Activated CD8-positive, alpha-beta T cell treated with anti-CD3 and anti-CD28 coated beads, Interleukin-2, amount 10 ng/mL, durations not matched to agents 7 days and 5 days (primary cell): Measurements from ENCODE around the gene MAGOHB. TPM values are rescaled to one million over a fixed set of nuclear protein-coding genes. Genes with fewer than 3 reads are reported as not detected.

ENCODE experiments used
- ATAC-seq: fragments of 150-1000 bp; cut with Tn5 transposase; one replicate; pipeline ENCODE4 v1.10.0; 2021; ENCODE audit warnings: moderate library complexity
- CTCF ChIA-PET: fragments of 350-600 bp; sonication (Branson Sonifier 250); formaldehyde crosslinking; loops from one replicate; lab custom pipeline; 2021; ENCODE audit warnings: antibody characterized with exemption; lab: Charles Lee
- POLR2A ChIA-PET: fragments of 350-600 bp; sonication (Branson Sonifier 250); formaldehyde crosslinking; loops from one replicate; lab custom pipeline; 2021; ENCODE audit warnings: antibody characterized with exemption; lab: Charles Lee
- DNase-seq: peaks from one replicate; pipeline ENCODE4 v3.0.0-alpha.2; 2020
- H3K27ac Mint-ChIP-seq: one replicate; pipeline ENCODE4 v1.8.0; 2021; ENCODE audit warnings: mild to moderate bottlenecking, mixed read lengths
- H3K27me3 Mint-ChIP-seq: one replicate; pipeline ENCODE4 v1.8.0; 2021; ENCODE audit warnings: low read depth, mixed read lengths
- H3K36me3 Mint-ChIP-seq: one replicate; pipeline ENCODE4 v1.8.0; 2021; ENCODE audit warnings: low read depth, mixed read lengths
- H3K4me1 Mint-ChIP-seq: one replicate; pipeline ENCODE4 v1.8.0; 2021; ENCODE audit warnings: low read depth, mixed read lengths
- H3K4me3 Mint-ChIP-seq: one replicate; pipeline ENCODE4 v1.8.0; 2021; ENCODE audit warnings: mild to moderate bottlenecking, mixed read lengths
- H3K9me3 Mint-ChIP-seq: one replicate; pipeline ENCODE4 v1.8.0; 2022; ENCODE audit warnings: mixed read lengths; ENCODE audit not compliant: insufficient read depth
- total RNA-seq, 2 experiments: library from RNA; stranded (reverse); gene quantifications; one replicate each; pipeline ENCODE4 v1.2.3, GENCODE V29; 2021

MAGOHB gene
- total RNA-seq, 2 experiments from 2014 or later, result 73.9 to 76.9 TPM

DNA sequence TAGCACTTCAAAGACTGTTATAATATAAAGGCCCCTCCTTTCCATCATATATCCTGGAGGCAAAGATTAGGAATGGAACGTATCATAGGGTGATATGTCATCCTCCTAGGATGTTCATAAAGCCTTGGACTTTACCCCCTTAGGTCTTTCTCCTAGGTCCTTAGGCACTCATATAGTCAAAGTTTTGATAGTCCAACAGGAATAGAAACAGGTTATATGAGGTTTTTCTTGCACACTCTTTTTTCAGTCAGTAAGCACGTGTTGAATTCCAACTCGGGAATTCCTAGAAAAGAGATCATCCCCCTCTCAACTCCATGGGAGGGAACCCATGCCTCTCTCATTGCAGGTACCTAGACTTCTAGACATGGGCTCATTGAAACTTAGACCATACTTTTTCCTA lies 20.1 kb upstream of the MAGOHB start:
- CTCF ChIA-PET, result interaction anchor here (1.8 kb wide), 1 partner anchor 17 kb away, joined by 3 read pairs; no protein-coding TSS in a partner anchor
- Mint-ChIP-seq H3K4me1 (no peaks in the 10 kb centered on the region), H3K4me3 (no peak overlapping the region), H3K27ac (no peak overlapping the region), H3K27me3 (peaks cover 2% of the 10 kb centered on the region), H3K36me3 (peaks cover 8% of the 10 kb centered on the region), H3K9me3 (no peaks in the 10 kb centered on the region)
- ATAC-seq (no peak), DNase-seq (no peak)
- POLR2A ChIA-PET, result interaction anchor here (0.6 kb wide), 1 partner anchor 23 kb away, joined by 3 read pairs; no protein-coding TSS in a partner anchor

GRCh38 chr12:10632226-10632625 lies 18.8 kb upstream of the MAGOHB start:
- Mint-ChIP-seq H3K4me1 (no peaks in the 10 kb centered on the region), H3K27ac (no peak overlapping the region), H3K36me3 (peaks cover 8% of the 10 kb centered on the region), H3K4me3 (no peak overlapping the region), H3K27me3 (peaks cover 2% of the 10 kb centered on the region), H3K9me3 (no peaks in the 10 kb centered on the region)
- ATAC-seq, result no peak
- no peak for DNase-seq
- ChIA-PET CTCF (interaction anchor here (0.8 kb wide), 1 partner anchor 28 kb away, joined by 3 read pairs; no protein-coding TSS in a partner anchor), POLR2A (no interaction called here)

- POLR2A ChIA-PET, result interaction anchor here (1.1 kb wide), 1 partner anchor 12 kb away, joined by 3 read pairs; the partner anchor contains the start of gene MAGOHB
- peaks cover 23% of the 10 kb centered on the region for H3K36me3 Mint-ChIP-seq
- no peaks in the 10 kb centered on the region for H3K27me3 Mint-ChIP-seq
- ATAC-seq, result no peak
- no peak overlapping the region for H3K4me3 Mint-ChIP-seq
- no peaks in the 10 kb centered on the region for H3K4me1 Mint-ChIP-seq
- no peak for DNase-seq
- CTCF ChIA-PET, result no interaction called here
- no peaks in the 10 kb centered on the region for H3K9me3 Mint-ChIP-seq
- no peak overlapping the region for H3K27ac Mint-ChIP-seq
These were observed 11.2 kb upstream of the MAGOHB start for GRCh38 chr12:10624605-10625004.

DNA sequence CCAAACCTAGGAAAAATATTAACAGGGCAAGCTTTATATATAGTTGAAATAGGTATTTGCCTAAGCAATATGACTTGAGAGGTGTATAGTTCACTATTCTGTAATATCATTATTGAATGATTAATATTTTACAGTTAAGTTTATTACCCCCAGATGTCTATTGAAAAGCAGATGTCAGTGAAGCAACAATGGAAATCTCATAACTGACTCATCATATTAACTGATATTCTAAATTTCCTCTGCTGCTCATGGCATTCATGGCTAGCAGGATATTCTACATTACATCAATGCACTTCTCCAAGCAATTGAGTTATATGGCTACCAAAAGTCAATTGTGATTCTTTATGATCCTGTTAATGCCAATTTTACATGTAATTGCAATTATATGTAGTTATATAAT lies 9.7 kb upstream of the MAGOHB start:
- CTCF ChIA-PET, result no interaction called here
- POLR2A ChIA-PET, result no interaction called here
- ATAC-seq, result no peak
- Mint-ChIP-seq H3K36me3 (peaks cover 23% of the 10 kb centered on the region), H3K27ac (no peak overlapping the region), H3K4me1 (no peaks in the 10 kb centered on the region), H3K4me3 (no peak overlapping the region), H3K27me3 (no peaks in the 10 kb centered on the region), H3K9me3 (no peaks in the 10 kb centered on the region)
- DNase-seq, result no peak

DNA sequence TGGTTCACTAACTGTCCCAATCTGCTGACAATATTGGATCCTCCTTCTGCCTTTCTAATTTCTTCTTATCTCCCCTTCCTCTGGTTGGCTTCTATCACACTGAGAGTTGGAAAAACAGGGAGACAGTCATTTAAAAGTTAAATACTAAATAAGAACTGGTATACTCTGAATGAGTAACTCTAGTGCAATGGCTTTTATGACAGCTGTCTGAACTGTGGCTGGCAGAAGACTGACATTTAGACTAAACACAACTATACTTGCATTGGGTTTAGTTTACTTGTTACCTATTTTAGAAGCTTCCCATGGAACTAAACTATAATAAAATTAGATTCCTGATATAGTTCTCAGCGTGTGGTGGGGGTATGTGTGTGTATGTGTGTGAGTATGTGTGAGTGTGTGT lies 7.9 kb upstream of the MAGOHB start:
- ATAC-seq (no peak), DNase-seq (no peak)
- POLR2A ChIA-PET, result no interaction called here
- no peak overlapping the region for H3K4me3 Mint-ChIP-seq
- H3K36me3 Mint-ChIP-seq, result peaks cover 20% of the 10 kb centered on the region
- CTCF ChIA-PET, result interaction anchor here (1.0 kb wide), 1 partner anchor 129 kb away, joined by 3 read pairs; no protein-coding TSS in a partner anchor
- H3K9me3 Mint-ChIP-seq, result no peaks in the 10 kb centered on the region
- H3K27me3 Mint-ChIP-seq, result no peaks in the 10 kb centered on the region
- H3K27ac Mint-ChIP-seq, result no peak overlapping the region
- no peaks in the 10 kb centered on the region for H3K4me1 Mint-ChIP-seq

GRCh38 chr12:10620078-10620779 lies 6.8 kb upstream of the MAGOHB start:
- POLR2A ChIA-PET, result no interaction called here
- no peak for ATAC-seq
- H3K4me3 Mint-ChIP-seq, result no peak overlapping the region
- no peak overlapping the region for H3K27ac Mint-ChIP-seq
- no peaks in the 10 kb centered on the region for H3K27me3 Mint-ChIP-seq
- no peak for DNase-seq
- peaks cover 1% of the 10 kb centered on the region for H3K4me1 Mint-ChIP-seq
- H3K36me3 Mint-ChIP-seq, result peaks cover 16% of the 10 kb centered on the region
- CTCF ChIA-PET, result interaction anchor here (1.0 kb wide), 1 partner anchor 130 kb away, joined by 3 read pairs; no protein-coding TSS in a partner anchor
- no peaks in the 10 kb centered on the region for H3K9me3 Mint-ChIP-seq

GRCh38 chr12:10618338-10618987 lies 5.1 kb upstream of the MAGOHB start:
- H3K4me1 Mint-ChIP-seq, result peaks cover 8% of the 10 kb centered on the region
- ATAC-seq (no peak), DNase-seq (no peak)
- H3K27me3 Mint-ChIP-seq, result no peaks in the 10 kb centered on the region
- ChIA-PET POLR2A (no interaction called here), CTCF (no interaction called here)
- H3K27ac Mint-ChIP-seq, result no peak overlapping the region
- no peaks in the 10 kb centered on the region for H3K9me3 Mint-ChIP-seq
- no peak overlapping the region for H3K4me3 Mint-ChIP-seq
- H3K36me3 Mint-ChIP-seq, result peaks cover 12% of the 10 kb centered on the region

DNA sequence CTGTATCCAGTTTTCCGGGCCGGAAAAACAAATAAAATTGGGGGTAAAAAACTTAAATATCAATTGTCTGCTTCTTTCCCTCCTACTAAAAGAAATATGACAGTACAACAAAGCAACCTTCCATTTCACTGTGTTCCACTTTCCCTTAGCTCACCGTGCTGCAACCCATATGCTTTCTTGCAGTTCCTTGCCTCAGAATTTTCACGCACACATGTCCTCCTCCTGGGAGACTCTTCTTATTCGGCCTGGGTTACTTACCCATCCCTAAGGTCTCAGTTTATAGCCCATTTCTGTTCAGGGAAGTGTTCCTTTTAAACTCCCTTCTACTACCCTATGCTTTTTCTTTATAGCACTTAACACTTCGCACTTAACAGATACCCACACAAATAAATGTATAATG lies 4.5 kb upstream of the MAGOHB start:
- no peak for ATAC-seq
- Mint-ChIP-seq H3K27ac (no peak overlapping the region), H3K9me3 (no peaks in the 10 kb centered on the region), H3K36me3 (peaks cover 17% of the 10 kb centered on the region), H3K4me3 (no peak overlapping the region), H3K27me3 (no peaks in the 10 kb centered on the region), H3K4me1 (peaks cover 8% of the 10 kb centered on the region)
- DNase-seq, result no peak
- ChIA-PET POLR2A (no interaction called here), CTCF (no interaction called here)

- H3K9me3 Mint-ChIP-seq, result no peaks in the 10 kb centered on the region
- ChIA-PET CTCF (interaction anchor here (3.2 kb wide), 1 partner anchor 134 kb away, joined by 15 read pairs; no protein-coding TSS in a partner anchor), POLR2A (no interaction called here)
- H3K27me3 Mint-ChIP-seq, result no peaks in the 10 kb centered on the region
- peaks cover 30% of the 10 kb centered on the region for H3K36me3 Mint-ChIP-seq
- H3K4me1 Mint-ChIP-seq, result peaks cover 29% of the 10 kb centered on the region
- peak overlapping the region; percentile 20 for H3K27ac Mint-ChIP-seq
- ATAC-seq (no peak), DNase-seq (no peak)
- H3K4me3 Mint-ChIP-seq, result no peak overlapping the region
These were observed 2.1 kb upstream of the MAGOHB start for GRCh38 chr12:10615532-10615931.

DNA sequence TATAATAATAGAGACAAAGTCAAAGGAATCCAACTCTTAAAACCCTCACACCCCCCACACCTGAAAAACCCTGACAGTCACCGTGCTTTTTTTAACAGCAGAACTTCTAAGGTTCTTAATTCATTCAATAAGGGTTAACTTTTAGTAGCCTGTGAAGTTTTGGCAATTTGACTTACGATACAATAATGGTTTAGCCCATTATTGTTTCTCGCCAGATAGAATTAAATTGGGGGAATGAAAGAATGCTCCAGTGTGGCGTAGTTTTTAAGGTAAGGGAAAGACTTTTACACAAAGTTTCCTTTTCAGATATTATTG lies 604 bp upstream of the MAGOHB start:
- Mint-ChIP-seq H3K9me3 (no peaks in the 10 kb centered on the region), H3K36me3 (peaks cover 36% of the 10 kb centered on the region), H3K4me1 (peaks cover 38% of the 10 kb centered on the region), H3K4me3 (peak overlapping the region; percentile 99), H3K27me3 (no peaks in the 10 kb centered on the region), H3K27ac (peak overlapping the region; percentile 100)
- ATAC-seq (no peak), DNase-seq (no peak)
- ChIA-PET CTCF (interaction anchor here (1.2 to 3.2 kb wide), 2 partner anchors 136 to 248 kb away, joined by 3 to 15 read pairs; no protein-coding TSS in a partner anchor), POLR2A (interaction anchor here (0.6 to 2.2 kb wide), 12 partner anchors 12 to 932 kb away, joined by 3 to 10 read pairs (median 6); partner anchors contain the start of genes SMIM10L1 and YBX3)

DNA sequence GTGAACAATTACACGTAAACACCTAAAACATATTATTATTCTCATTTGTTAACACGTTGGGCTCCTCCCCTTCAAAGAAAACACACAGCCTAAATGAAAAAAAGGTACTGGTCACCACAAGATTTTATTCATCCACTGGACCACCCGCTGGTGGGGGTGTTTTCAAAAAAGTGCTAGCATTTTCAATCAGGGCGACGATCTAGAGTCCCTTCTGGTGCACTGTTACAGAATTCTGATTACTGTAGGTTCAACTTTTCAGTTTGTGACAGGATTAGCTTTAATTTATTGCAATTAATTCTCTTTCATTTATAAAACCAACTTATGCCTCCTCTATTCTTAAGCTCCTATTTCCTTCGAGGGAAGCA lies 443 bp downstream of the MAGOHB start:
- no peaks in the 10 kb centered on the region for H3K27me3 Mint-ChIP-seq
- peaks cover 39% of the 10 kb centered on the region for H3K4me1 Mint-ChIP-seq
- peak; percentile 28 for DNase-seq
- H3K9me3 Mint-ChIP-seq, result no peaks in the 10 kb centered on the region
- H3K27ac Mint-ChIP-seq, result peak overlapping the region; percentile 100
- ChIA-PET CTCF (interaction anchor here (3.2 kb wide), 1 partner anchor 137 kb away, joined by 15 read pairs; no protein-coding TSS in a partner anchor), POLR2A (interaction anchor here (0.5 to 2.2 kb wide), 13 partner anchors 10 to 748 kb away, joined by 3 to 10 read pairs (median 6); partner anchors contain the start of genes SMIM10L1 and YBX3)
- peak; percentile 27 for ATAC-seq
- peaks cover 45% of the 10 kb centered on the region for H3K36me3 Mint-ChIP-seq
- peak overlapping the region; percentile 99 for H3K4me3 Mint-ChIP-seq

DNA sequence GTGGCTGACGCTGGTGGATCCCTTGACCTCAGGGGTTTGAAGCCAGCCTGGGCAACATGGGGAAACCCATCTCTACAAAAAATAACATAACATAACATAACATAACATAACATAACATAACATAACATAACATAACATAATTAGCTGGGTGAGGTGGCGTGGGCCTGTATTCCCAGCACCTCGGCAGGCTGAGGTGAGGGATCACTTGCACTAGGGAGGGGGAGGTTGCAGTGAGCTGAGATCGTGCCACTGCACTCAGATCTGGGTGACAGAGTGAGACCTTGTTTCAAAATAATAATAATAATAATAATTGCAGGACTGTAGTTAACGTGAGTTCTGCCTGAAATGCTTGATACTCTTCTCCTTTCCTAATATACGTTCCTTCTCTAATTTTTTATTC lies 1.3 kb downstream of the MAGOHB start:
- peaks cover 54% of the 10 kb centered on the region for H3K36me3 Mint-ChIP-seq
- peak overlapping the region; percentile 100 for H3K27ac Mint-ChIP-seq
- CTCF ChIA-PET, result interaction anchor here (0.8 to 1.1 kb wide), 2 partner anchors 138 to 376 kb away, joined by 3 to 5 read pairs; no protein-coding TSS in a partner anchor
- DNase-seq, result no peak
- POLR2A ChIA-PET, result interaction anchor here (1.3 to 2.2 kb wide), 2 partner anchors 59 to 560 kb away, joined by 5 to 9 read pairs; partner anchors contain the start of gene SMIM10L1
- peaks cover 40% of the 10 kb centered on the region for H3K4me1 Mint-ChIP-seq
- H3K27me3 Mint-ChIP-seq, result no peaks in the 10 kb centered on the region
- peak overlapping the region; percentile 99 for H3K4me3 Mint-ChIP-seq
- no peaks in the 10 kb centered on the region for H3K9me3 Mint-ChIP-seq
- ATAC-seq, result no peak
